GM20431 (cell line): ENCODE results near the gene ARL6IP4.

ENCODE experiments used
- in situ Hi-C: fragments of 300-500 bp; cut with MseI, MboI; formaldehyde crosslinking; loops from one replicate; pipeline ENCODE4 v1.15.0; 2020; ENCODE audit warnings: low sequenced_read_pairs; ENCODE audit not compliant: unreplicated experiment

The ARL6IP4 gene

GRCh38 chr12:122988612-122989212 is 8.2 kb downstream of the ARL6IP4 start:
- in situ Hi-C loops, result no loop called here

DNA sequence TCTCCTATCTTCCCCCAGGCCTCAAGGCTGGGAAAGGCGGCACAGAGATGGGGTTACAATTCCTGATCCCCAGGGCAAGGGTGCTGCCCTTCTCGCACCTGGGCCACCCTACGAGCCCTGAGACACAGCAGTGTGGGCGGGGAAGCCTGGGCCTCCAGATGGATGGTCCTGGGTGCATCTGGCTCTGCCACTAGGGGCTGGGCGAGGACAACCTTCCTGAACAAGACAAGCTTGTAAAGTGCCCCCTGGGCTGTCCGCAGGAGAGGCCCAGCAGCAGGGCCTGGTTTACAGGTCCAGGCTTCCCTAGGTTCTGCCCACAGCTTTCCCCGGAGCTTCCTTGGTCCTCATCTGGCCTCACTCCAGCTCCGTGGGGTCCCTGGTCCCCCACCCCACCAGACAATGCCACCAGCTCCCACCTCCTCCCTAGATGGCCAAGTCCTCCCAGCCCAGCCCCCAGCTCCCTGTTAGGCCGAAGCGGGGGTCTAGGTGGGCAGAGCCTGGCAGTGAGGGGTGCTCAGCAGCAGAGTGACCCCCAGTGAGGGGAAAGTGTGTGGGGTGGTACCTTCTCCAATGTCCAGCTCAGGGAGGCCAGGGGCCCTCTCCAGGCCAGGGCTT is 8.9 kb downstream of the ARL6IP4 start:
- in situ Hi-C loops, result no loop called here

DNA sequence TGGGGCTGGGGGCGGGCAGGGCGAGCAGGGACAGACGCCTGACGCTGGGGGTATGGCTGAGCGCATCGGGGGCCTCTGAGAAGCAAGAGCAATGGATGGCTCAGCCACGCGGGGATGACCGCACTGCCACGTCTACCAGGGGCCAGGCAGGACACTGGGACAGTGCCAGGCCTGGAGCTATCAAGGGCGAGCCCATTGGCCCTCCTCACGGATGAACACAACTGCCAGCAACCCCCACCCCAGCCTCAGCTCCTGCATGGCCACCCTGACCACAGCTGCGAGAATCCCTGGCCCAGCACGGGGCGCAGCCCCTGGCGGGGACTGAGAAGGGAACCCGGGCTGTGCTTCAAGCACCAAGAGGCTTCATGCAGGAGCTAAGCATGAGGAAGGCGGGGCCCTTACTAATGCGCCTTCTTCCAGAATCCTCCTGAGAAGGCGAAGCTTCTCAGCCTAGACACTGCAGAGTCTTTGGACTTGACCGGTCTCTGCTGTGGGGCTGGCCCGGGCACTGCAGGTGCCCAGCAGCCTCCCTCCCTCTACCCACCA is 9.5 kb downstream of the ARL6IP4 start:
- in situ Hi-C loops, result no loop called here

DNA sequence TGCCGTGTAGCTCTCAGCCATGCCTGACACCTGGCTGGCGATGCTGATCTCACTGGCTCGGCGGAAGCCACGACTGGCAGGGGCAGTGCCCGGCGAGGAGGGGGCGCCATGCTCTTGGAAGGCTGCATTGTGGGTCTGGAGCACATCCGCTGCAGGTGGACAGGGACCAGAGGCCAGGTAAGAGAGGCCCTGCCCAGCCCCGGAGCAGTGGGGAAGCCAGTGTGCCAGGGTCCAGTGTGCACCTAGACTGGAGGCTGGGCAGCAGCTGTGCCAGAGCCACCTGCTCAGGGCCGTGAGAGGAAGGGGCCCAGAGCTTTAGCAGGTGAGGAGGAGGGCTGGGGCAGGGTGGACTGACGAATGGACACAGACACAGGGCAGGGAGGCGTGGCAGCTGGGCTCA is 10.1 kb downstream of the ARL6IP4 start:
- in situ Hi-C loops, result no loop called here

GRCh38 chr12:122990961-122991622 is 10.6 kb downstream of the ARL6IP4 start:
- in situ Hi-C loops, result no loop called here

DNA sequence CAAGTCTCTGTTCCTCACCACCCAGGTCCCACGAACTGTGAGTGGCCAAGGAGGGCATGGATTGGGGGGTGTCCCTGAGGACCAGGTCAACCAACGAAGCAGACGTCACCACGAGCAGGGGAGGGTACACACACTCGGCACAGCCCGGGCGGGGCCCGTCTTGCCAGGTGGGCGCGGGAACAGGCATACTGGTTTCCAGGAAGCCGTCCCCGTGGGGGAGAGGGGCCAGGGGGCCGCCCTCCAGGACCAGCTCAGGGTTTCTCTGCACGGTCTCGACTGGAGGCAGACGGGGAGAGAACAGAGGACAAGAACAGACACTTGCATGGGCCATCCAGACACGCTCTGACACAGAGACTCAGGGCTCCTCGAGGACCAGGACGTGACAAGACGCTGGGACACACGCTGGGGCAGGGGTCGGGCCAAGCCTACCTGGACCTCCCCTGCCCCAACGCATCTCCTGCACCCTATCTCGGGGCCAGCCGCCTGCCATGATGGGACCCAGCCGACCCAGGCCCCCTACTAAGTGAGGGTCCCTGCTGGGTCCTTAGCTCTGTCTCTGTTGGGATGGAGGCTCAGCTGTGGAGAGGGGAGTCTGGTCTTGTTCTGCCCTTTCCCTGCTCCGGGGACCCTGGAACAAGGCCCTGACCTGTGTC is 11.3 kb downstream of the ARL6IP4 start:
- in situ Hi-C loops, result no loop called here

- in situ Hi-C loops, result no loop called here
These were observed 11.9 kb downstream of the ARL6IP4 start for GRCh38 chr12:122992386-122992785.

- in situ Hi-C loops, result no loop called here
These were observed 13.7 kb downstream of the ARL6IP4 start for GRCh38 chr12:122994140-122994675.

DNA sequence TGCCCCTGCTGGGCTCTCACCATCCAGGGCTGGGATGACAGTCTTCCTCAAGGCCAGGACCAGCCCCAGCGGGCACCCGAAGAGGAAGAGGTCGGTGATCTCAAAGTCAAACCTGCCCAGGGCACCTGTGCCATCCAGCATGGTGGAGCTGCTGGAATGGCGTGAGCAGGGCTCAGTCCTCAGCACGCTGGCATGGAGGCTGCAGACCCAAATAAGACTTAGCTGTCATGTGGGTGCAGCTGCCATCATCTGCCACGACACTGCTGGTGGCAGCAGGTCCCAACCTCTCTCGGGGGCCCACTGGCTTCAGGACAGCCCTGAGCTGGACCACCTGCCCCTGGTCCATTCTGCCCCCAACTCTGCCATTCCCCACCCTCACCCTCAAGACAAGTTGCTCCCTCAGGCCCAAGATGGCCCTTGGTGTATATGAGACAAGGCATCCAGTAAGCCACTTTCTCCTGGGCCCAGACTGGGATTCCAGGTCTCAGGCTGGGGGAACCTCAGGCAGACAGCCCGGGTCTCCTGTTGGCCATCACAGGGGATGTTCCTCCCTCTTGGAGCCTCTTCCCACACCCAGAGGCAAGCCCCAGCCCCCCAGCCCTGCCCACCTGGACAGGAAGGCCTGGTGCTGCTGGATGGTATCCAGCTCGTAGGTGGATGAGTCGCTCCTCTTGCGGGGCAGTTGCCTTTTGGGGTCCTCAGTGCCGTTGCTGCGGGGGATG is 14.5 kb downstream of the ARL6IP4 start:
- in situ Hi-C loops, result no loop called here

- in situ Hi-C loops, result no loop called here
These were observed 15.2 kb downstream of the ARL6IP4 start for GRCh38 chr12:122995503-122996187.

GRCh38 chr12:122996188-122996601 is 15.7 kb downstream of the ARL6IP4 start:
- in situ Hi-C loops, result no loop called here

DNA sequence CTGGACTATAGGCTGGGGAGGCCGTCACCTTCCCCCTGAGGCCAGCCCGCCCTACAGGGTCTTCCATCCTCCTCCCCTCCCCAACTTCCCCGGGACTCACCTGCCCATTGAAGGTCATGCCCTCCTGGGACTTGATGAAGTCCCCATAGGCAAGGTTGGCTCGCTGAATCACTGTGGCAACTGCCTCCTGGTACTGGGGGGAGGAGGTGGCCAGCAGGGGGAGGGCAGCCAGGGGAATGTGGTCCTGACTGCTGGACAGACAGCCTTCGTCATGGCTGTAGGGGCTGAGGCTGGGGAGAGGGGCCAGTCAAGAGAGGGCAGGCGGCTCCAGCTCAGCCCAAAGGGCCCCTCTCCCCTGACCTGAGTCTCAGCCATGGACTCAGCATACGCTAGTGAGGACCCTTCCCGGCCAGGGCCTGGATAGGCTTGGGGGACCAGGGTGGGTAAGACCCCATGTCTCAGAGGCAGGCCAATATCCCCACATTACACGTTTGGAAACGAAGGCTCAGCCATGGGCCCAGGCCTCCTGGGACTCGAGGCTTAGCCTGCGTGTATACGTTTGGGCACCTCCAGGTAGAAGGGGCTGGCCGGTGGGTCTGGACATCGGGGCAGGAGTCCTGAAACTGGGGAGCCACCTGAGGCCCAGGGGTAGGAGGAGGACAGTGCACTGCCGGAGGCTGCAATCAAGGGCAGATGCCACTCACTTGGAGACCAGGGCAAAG is 16.3 kb downstream of the ARL6IP4 start:
- in situ Hi-C loops, result no loop called here

GRCh38 chr12:122997343-122998250 is 17.1 kb downstream of the ARL6IP4 start:
- in situ Hi-C loops, result no loop called here

- in situ Hi-C loops, result no loop called here
These were observed 17.8 kb downstream of the ARL6IP4 start for GRCh38 chr12:122998316-122998715.

DNA sequence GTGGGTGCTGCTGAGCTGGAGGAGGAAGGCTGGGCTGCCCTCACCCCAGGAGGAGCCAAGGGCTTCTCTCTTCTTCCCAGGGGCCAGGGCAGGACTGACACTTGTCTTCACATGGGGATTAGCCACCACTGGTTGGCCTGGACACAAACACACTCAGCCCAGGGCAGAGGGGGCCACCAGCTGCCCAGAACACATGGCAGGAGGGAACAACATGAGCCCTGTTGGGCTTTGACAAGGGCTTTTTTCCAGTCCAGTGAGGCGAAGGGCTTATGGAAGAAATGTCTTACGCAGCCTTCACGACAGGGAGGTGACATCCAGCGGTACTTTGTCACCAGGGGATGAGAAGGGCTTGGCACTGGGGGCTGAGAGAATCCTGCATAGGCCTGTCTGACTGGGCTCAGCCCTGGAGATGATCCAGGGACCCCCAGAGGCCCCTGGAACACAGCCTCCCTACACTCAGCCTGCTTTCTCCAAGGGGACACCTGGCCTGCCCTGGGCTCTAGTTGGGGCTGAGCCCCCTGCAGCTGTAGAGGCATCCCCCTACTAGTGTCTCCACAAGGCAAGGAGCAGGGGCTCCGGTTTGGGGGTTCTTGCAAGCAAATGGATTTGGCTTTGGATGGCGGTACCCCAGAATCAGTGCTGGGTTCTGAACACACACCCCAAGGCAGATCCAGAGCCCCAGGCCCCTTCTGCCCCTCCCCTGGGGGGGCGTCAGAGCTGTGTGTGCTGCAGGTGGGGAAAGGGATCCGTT is 18.9 kb downstream of the ARL6IP4 start:
- in situ Hi-C loops, result no loop called here

DNA sequence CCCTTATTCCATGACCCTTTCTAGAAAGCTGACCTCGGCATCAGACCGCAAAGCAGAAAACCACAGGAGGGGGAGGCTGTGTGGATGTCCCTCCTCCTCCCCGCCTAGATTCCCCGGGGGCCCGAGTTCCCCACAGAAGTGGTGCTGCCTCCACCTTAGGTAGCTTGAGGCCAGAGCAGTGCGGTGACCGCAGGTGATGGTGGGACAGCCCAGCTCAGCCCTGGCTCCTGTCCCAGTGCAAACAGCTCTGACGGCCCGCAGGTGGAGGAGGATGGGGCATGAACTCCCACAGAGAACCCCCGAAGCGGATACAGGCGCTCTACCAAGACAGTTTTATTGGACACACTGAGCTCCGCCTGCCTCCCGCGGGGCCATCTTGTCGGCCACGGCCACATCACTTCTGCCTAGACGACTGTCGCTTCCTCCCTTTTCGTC is 19.5 kb downstream of the ARL6IP4 start:
- in situ Hi-C loops, result no loop called here

DNA sequence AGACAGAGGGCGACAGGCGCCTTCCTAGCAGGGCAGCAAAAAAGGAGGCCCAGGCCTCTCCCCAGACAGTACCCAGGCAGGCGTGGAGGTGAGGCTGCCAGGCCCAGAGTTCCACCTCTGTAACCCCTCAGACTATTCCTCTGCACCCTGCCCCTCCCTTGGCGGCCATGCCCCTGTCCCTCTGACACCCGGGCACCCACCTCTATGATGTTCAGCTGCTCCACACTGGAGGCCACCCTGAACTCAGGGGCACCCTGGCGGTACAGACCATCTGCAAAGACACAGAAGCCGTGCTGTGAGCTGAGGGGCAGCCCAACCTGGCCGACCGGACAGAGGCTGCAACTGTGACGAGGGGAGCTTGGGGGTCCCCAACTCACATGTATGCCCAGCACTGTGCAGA is 20.1 kb downstream of the ARL6IP4 start:
- in situ Hi-C loops, result no loop called here
